Measurements from ENCODE around the gene KPRP. TPM values are rescaled to one million over a fixed set of nuclear protein-coding genes. Genes with fewer than 3 reads are reported as not detected.

KPRP gene
- polyA plus RNA-seq, 12 donors: 0.07 TPM; not detected in 11

- no peak for DNase-seq
Observed at GRCh38 chr1:152770411-152770810, 12.6 kb downstream of the KPRP start.

GRCh38 chr1:152774875-152775274 is 17.1 kb downstream of the KPRP start, which contains the start of gene LCE1F:
LCE1F (plus strand) TSS chr1:152775140; CDS start chr1:152776372, 1,232 bp downstream.
- no peak for DNase-seq

- no peak for DNase-seq
Observed at GRCh38 chr1:152776361-152776760, 18.5 kb downstream of the KPRP start.

- no peak for DNase-seq
Observed at GRCh38 chr1:152777510-152778137, 19.8 kb downstream of the KPRP start.

GRCh38 chr1:152783095-152783494 is 25.3 kb downstream of the KPRP start:
- DNase-seq: no peak

GRCh38 chr1:152786077-152786476 is 28.3 kb downstream of the KPRP start, which contains the start of gene LCE1E:
LCE1E (plus strand) TSS chr1:152786257; CDS start chr1:152787300, 1,043 bp downstream.
- DNase-seq: no peak

GRCh38 chr1:152795686-152796085 is 37.9 kb downstream of the KPRP start:
- DNase-seq: no peak

- no peak for DNase-seq
Observed at GRCh38 chr1:152796421-152796820, 38.6 kb downstream of the KPRP start, which contains the start of gene LCE1D. LCE1D (plus strand) TSS chr1:152796721; CDS start chr1:152797795, 1,074 bp downstream.

- DNase-seq: no peak
Observed at GRCh38 chr1:152801333-152801732, 43.5 kb downstream of the KPRP start.

- DNase-seq: no peak
Observed at GRCh38 chr1:152806576-152806975, 48.8 kb downstream of the KPRP start, which contains the start of gene LCE1C. LCE1C (minus strand) TSS chr1:152806651; CDS start chr1:152805478, 1,173 bp downstream.

GRCh38 chr1:152811050-152811449 is 53.2 kb downstream of the KPRP start:
- no peak for DNase-seq

Other genes starting within 250 kb of the KPRP start
- gene LCE5A, start 247.2 kb upstream of the KPRP start, polyA plus RNA-seq (ENCODE audit: insufficient read length in 12 of 12): not detected
- under 1 TPM in 1 of 12 donors, not detected in 11; 0.23 TPM for gene CRCT1, start 243.5 kb upstream of the KPRP start, polyA plus RNA-seq (ENCODE audit: insufficient read length in 12 of 12)
- gene LCE3E, start 191.2 kb upstream of the KPRP start, polyA plus RNA-seq (ENCODE audit: insufficient read length in 12 of 12): not detected
- gene LCE3D, start 177.5 kb upstream of the KPRP start, polyA plus RNA-seq (ENCODE audit: insufficient read length in 12 of 12): not detected
- gene LCE3C, start 157.8 kb upstream of the KPRP start, polyA plus RNA-seq (ENCODE audit: insufficient read length in 12 of 12): not detected
- gene LCE3B, start 144.2 kb upstream of the KPRP start, polyA plus RNA-seq (ENCODE audit: insufficient read length in 12 of 12): not detected
- not detected for gene LCE3A, start 134.9 kb upstream of the KPRP start, polyA plus RNA-seq (ENCODE audit: insufficient read length in 12 of 12)
- gene LCE2D, start 94.6 kb upstream of the KPRP start, polyA plus RNA-seq (ENCODE audit: insufficient read length in 12 of 12): not detected
- gene LCE2C, start 82.7 kb upstream of the KPRP start, polyA plus RNA-seq (ENCODE audit: insufficient read length in 12 of 12): not detected
- not detected for gene LCE2B, start 71.9 kb upstream of the KPRP start, polyA plus RNA-seq (ENCODE audit: insufficient read length in 12 of 12)
- not detected for gene LCE2A, start 59.7 kb upstream of the KPRP start, polyA plus RNA-seq (ENCODE audit: insufficient read length in 12 of 12)
- gene LCE4A, start 49.9 kb upstream of the KPRP start, polyA plus RNA-seq (ENCODE audit: insufficient read length in 12 of 12): not detected
- not detected for gene LCE1F, start 17.1 kb downstream of the KPRP start, polyA plus RNA-seq (ENCODE audit: insufficient read length in 12 of 12)
- gene LCE1E, start 28.2 kb downstream of the KPRP start, polyA plus RNA-seq (ENCODE audit: insufficient read length in 12 of 12): not detected
- gene LCE1D, start 38.7 kb downstream of the KPRP start, polyA plus RNA-seq (ENCODE audit: insufficient read length in 12 of 12): not detected
- gene LCE1C, start 48.6 kb downstream of the KPRP start, polyA plus RNA-seq (ENCODE audit: insufficient read length in 12 of 12): not detected
- not detected for gene LCE1B, start 53.9 kb downstream of the KPRP start, polyA plus RNA-seq (ENCODE audit: insufficient read length in 12 of 12)
- gene LCE1A, start 69.4 kb downstream of the KPRP start, polyA plus RNA-seq (ENCODE audit: insufficient read length in 12 of 12): not detected
- not detected for gene LCE6A, start 84.8 kb downstream of the KPRP start, polyA plus RNA-seq (ENCODE audit: insufficient read length in 12 of 12)
- not detected for gene LCE7A, start 102.0 kb downstream of the KPRP start, polyA plus RNA-seq (ENCODE audit: insufficient read length in 12 of 12)
- not detected for gene SMCP, start 120.3 kb downstream of the KPRP start, polyA plus RNA-seq (ENCODE audit: insufficient read length in 12 of 12)
- 10 to 100 TPM in 2 of 12 donors, 1 to 10 TPM in 1, under 1 TPM in 2, not detected in 7; 0.08 to 36.1 (median 1.9) TPM for gene IVL, start 150.5 kb downstream of the KPRP start, polyA plus RNA-seq (ENCODE audit: insufficient read length in 12 of 12)
- gene SPRR5, start 189.2 kb downstream of the KPRP start, polyA plus RNA-seq (ENCODE audit: insufficient read length in 12 of 12): not detected
- gene SPRR4, start 212.6 kb downstream of the KPRP start, polyA plus RNA-seq (ENCODE audit: insufficient read length in 12 of 12): not detected
- 1 to 10 TPM in 3 of 12 donors, not detected in 9; 1.5 to 3.9 (median 2.0) TPM for gene SPRR1A, start 226.1 kb downstream of the KPRP start, polyA plus RNA-seq (ENCODE audit: insufficient read length in 12 of 12)
- gene SPRR3, start 243.7 kb downstream of the KPRP start, polyA plus RNA-seq (ENCODE audit: insufficient read length in 12 of 12): 100 to 1,000 TPM in 1 of 12 donors, 10 to 100 TPM in 2, 1 to 10 TPM in 1, under 1 TPM in 1, not detected in 7; 0.97 to 142 (median 41.0) TPM

All from muscle of arm (tissue), 12 donors.